HG03025 (cell line): Measurements from ENCODE around the gene TBC1D22A.

Experiments used
- ATAC-seq: cut with Tn5 transposase; IDR thresholded peaks from one replicate; pipeline ENCODE4 v1.9.1; 2021; ENCODE audit warnings: mild to moderate bottlenecking, moderate library complexity; ENCODE audit not compliant: unreplicated experiment, low FRiP score

The TBC1D22A gene

DNA sequence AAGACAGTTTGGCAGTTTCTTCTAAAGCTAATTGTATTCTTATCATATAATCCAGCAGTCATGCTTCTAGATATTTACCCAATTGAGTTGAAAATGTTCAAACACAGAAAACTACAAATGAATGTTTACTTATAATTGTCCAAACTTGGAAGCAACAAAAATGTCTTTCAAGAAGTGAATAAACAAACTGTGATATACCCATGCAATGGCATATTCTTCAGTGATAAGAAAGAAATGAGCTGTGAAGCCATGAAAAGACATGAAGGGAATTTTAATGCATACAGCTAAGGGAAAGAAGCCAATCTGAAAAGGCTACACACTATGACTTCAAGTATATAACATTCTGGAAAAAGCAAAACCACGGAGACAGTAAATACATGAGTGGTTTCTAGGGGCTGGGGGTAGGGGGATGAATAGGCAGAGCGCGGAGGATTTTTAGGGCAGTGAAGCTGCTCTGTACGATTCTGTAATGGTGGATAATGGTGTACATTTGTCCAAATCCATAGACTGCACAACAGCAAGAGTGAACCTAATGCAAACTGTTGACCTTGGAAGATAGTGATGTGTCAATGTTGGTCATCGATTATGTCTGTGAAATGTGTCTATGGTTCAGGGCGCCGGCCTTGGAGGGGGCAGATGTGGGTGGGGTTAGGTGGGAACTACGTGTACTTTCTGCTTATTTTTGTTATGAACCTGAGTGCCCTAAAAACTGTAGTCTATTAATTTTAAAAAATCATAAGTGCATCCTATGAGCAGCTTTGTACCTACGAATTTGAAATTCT, 424.9 kb downstream of the TBC1D22A start:
- no peak for ATAC-seq

DNA sequence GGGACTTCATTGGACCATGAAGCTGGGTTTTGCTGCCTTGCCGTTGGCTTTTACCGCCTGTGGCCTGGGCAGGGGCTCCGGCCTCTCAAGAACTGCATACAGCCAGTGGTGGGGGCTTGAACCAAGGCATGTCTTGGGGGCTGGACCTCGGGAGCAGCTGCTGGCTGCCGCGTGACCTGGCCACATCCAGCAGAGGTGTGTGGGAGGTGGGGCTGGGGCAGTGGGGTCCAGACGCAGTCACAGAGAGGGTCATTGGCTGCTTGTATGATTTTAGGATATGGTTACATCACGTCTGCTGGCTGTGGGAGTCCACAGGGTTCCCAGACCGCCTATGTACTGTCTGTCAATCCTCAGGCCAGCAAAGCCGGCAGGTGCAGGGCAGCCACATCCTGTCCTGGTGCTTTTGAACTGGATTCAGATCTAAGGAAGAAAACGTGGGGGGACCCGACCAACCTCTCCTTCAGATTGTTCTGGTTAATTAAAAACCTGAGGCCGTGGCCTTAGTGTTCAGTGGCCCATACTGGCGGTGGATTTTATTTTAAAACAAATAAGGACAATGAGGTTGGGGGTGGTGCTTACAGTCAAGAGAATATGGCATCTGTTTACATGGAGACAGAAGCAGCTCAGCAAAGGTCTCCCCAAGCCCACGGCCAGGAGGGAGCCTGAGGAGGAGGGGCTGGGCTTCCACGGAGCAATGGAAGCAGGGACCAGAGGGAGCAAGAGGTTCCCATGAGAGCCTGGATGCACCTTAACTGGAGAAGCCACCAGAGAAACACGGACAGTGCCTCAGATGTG, 426.0 kb downstream of the TBC1D22A start:
- no peak for ATAC-seq

DNA sequence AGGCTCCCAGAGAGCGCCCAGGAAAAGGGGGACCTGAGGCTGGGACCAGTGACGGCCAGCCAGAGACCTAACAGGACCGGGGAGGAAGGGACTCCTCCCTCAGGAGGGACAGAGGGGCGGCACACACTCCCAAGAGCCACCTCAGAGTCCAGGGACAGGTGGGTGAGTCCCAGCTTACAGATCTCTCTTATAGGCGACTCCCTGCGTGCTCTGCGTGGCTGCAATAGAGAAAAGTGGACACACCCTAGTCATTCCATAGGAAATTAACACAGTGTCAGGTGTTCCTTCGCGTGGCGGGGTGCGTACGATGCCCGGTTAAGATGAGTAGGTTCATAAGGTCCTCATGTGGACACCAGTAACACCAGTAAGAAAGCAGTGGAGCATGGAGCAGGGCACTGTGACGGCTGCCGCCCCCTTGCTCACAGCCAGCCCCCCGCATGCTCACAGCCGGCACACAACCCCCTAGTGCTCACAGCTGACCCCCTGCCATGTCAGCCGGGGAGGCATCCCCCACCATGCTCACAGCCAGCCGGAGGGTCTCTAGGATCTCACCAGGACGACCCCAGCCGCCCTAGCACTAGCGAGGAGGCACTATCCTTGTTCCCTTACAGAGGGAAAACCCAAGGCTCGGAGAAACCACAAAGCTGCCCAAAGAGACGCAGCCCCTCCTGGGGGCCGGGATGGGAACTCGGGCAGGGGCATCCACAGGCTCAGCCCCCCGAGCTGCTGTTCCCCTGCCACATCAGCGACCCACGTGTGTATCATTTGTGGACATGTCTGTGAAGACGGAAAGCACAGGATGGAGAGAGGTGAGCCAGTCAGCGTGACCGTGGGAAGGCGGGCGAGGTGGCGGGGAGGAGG, 426.8 kb downstream of the TBC1D22A start:
- no peak for ATAC-seq

DNA sequence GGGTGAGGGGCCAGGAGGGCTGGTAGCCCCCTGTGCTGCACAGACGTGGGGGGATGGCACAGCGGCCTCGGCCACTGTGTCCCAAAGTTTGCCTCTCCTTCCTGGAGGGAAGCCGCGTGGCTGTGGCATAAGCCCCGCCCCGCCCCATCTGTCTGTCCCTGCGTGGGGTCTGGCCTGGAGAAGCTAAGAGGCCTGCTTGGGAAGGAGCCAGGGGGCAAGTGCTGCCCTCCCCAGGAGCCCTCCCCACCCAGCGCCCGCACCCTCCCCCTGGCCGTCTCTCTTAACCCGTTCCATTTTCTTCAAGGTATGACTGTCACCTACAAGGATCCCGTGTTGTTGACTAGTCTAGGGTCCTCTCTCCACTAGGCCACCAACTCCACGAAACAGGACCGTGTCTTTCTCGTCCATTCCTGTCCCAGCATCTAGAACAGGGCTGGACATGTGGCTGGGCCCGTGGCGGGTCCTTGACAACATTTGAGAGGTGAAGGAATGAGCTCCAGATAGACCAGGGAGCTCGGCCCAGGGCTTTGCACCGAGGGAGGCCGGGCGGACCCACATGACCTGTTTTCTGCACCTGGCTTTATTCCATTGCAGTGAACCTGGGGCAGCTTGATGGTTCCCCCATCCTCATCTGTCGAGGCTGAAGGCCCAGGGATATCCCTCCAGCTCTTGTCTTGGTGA, 428.0 kb downstream of the TBC1D22A start:
- no peak for ATAC-seq

DNA sequence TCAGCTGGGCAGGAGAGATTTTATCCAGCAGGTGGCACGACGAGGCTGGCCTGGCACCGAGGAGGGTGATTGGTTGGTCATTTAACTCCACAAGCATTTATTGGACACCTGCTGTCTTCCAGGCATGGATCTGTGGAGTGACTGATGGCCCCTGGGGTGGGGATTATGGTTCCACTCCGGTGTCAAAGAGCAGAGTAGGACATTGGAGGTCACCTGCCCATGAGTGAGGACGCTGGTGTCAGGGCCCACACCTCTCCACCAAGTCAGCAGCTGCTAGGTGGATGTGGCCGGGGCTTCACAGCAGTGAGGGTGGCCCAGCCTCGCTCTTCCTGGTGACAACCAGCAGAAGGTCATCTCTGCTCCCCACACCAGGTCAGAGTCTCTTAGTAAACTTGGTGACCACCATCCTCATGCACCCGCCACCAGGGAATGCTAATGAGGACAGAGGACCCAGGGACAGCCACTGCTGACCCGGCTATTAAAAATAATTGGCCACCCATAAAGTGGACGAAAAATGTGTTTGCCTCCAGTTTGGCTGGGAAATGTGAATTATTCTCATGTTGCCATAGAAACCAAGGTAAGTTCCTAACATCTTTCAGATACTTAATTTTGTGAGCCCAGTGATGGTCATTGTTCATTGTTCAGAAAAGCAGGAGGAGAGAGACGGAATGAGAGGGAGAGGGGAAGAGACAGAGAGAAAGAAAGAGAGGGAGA, 428.7 kb downstream of the TBC1D22A start:
- ATAC-seq: no peak

DNA sequence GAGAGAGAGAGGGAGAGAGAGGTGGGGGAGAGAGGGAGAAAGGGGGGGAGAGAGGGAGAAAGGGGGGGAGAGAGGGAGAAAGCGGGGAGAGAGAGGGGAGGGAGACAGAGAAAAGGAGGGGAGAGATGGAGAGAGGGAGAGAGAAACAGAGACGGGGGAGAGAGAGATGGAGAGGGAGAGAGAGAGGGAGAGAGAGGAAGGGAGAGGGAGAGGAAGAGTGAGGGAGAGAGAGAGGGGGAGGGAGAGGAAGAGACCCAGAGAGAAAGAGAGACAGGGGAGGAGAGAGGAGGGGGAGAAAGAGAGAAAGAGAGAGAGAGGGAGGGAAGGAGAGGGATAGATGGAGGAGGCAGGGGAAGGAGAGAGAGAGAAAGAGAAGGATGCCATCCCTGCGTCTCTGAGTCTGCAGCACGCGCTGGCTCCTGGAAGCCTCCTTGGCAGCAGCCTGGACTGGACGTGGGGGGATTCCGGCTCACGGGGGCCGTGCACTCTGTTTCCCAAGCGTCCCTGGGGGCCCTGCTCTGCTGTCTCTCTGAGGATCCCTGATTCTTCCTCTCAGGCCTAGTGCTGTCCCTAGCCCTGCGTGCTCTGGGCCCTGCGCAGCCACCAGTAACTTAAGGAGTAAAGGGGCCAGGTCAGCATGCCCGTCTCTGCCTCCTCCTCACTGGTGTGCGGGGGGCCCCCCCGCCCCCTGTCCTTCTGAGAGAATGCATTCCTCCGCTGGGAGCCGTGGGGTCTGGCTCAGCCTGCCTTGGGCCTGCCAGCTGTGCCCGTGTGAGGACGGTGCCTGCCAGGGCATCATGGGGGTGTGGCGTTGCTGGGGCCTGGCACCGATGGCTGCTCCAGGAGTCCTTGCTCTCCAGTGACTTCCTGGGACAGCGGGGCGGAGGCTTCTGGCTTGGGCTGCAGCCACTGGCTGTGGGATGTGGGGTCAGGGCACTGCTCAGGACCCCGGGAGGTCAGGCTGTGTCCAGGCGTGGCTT, 429.5 kb downstream of the TBC1D22A start:
- no peak for ATAC-seq

DNA sequence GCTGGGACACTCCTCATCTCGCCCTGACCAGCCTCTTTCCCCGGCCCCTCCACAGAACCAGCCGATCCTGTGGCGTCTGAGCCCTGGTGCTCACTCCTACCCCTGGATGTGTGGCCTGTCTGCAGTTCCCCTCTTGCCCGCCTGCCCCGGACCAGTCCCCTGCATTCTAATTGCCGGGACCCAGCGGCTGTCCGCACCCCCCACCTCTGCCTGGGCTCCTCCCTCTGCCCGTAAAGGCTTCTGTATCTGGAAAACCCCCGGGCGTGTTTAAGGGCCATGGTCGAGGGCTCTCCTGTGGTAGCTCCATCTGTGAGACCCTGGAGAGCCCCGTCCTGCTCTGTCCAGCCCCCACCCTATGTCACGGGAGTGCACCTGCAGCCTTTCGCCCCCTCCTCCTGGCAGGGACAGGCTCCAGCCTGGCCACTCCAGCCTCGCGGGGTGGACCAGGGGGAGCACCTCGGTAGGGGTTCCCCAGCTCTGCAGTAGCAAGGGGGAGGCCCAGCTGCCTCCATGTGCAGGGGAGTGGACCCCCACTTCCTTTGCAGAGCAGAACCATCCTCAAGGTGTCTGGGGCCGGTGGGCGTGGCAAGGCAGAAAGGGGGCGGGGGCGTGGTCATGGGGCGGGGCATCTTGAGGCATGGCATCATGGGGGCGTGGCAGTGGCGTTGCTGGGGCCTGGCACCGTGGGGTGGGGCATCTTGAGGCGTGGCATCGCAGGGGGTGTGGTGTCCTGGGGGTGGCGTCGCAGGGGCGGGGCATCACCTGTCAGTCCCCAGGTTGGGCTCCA, 430.4 kb downstream of the TBC1D22A start:
- ATAC-seq: no peak

DNA sequence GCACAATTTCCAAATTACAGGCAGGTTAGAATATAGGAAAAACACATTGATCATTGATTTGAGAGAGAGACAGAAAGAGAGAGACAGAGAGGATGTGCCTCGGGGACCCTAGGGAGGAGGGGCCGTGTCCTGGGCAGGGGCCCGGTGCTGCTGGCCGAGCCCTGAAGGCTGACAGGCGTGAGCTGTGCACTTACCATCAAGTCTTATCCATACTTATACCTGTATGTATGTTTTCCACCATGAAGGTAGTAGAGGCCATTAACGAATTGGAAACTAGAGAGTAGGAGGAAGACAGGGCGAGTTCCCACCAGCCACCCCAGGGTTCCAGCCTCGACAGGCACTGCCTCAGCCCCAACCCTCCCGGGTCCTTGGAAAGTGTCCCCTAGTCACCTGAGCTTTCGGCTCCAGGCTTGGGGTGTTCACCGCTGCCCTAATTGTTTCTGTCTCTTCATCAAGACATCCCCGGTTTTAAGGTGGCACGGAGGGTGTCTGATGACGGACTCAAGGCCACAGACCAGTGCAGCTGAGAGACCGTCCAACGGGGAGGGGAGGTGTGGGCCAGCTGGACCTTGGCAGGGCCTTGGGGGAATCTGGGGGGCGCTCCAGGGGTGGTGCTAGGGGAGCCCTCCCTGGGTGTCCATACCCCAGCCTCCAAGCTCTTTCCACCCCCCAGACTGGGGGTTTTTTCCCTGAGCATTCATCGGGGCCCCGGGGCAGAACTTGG, 431.3 kb downstream of the TBC1D22A start:
- no peak for ATAC-seq

DNA sequence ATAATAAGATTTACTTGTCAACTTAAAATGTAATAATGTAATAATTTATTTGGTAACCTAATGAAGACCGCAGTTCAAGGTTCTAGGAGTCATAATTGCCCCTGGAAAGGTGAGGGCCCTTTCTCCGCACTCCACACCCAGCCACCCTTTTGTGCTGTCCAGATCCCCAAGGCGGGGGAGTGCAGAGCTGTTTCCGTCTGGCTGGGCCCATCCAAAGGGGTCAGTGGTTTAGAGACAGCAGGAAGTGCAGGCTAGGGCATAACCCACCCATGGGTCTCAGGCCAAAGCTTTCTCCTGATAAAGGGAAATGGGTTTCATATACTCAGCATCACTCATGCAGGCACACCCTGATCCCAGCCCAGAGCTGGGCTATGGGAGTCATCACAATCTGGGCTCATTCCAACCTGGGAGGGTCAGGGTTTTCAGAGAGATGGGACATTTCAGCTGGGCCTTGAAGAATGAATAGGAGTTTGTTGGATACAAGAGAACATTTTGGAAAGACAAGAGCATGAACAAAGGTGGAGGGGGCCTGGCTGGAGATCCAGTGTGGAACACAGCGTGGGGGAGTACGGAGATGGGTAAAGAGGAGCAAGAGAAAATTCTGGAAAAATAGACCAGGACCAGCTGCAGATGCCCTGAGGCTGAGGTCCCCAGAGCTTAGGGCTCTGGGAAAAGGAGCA, 432.2 kb downstream of the TBC1D22A start:
- ATAC-seq: no peak

DNA sequence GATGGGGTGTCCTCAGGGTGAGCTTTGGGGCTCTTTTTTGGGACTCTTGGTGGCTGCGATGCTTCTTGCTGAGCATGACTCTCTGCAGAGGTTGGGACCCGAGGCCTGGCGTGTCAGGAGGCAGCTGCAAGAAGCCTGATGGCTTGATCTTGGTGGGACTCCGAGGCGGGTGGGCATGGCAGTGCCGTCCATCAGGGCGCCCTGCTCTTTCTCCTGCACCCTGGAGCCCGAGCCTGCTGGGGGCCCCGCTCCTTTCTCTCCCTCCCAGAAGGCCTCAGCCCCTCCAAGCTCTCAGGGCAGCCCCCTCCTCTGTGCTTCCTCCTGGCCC, 432.7 kb downstream of the TBC1D22A start:
- no peak for ATAC-seq

DNA sequence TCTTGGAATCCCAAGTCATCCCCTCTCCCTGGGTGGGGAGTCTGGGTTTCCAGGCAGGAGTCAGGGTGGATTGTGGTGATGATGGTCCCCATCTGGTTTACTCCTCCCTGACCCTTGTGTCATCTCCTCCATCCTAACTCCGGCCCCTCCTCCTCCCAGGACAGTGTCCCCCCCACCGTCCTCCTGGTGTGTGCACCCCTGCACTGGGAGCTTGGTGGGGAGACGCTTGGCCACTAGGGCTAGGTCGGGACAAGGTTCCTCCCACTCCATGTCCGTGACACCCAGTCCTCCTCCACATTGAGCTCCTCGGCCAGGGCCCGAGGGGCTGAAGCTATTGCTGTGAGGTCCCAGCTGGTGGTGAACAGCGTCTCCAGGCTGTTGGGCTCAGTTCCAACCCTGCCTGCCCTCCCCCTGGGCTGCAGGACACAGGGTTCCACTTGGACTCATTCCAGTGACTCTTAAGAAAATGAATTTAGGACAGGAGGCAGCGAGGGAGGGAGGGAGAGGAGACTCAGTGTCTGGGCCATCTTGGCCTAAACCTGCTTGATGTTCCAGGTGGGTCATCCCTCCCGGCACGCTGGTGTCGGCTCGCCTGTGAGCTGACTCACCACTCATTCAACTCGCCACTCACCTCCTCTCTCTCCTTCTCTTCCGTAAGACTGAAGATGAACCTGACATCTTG, 433.2 kb downstream of the TBC1D22A start:
- ATAC-seq: no peak

DNA sequence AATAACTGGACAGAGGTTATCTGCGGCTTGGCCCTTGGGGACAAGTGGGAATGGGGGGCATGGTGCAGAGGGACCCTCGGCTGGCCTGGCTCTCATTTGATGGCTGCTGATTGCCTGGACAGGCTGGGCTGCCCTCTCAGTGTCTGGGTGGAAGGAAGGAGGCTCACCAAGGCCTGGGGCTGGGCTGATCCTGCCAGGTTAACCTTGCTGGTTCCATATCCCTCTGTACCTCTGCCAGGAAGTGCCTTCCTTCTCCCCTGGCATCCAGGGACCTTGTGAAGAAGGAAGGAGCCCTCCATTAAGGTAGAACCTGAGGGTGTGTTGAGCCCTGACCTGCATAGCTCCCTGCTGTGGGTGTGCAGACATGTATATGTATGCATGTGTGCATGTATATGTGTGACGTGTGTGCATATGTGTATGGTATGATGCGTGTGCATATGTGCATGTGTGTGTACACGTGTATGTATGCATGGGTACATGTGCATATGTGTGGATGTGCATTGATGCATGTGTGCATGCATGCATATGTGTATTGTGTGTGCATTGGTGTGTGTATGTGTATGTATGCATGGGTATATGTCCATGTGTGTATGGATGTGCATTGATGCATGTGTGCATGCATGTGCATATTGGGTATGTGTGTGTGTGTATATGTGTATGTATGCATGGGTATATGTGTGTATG, 433.9 kb downstream of the TBC1D22A start:
- ATAC-seq: no peak

DNA sequence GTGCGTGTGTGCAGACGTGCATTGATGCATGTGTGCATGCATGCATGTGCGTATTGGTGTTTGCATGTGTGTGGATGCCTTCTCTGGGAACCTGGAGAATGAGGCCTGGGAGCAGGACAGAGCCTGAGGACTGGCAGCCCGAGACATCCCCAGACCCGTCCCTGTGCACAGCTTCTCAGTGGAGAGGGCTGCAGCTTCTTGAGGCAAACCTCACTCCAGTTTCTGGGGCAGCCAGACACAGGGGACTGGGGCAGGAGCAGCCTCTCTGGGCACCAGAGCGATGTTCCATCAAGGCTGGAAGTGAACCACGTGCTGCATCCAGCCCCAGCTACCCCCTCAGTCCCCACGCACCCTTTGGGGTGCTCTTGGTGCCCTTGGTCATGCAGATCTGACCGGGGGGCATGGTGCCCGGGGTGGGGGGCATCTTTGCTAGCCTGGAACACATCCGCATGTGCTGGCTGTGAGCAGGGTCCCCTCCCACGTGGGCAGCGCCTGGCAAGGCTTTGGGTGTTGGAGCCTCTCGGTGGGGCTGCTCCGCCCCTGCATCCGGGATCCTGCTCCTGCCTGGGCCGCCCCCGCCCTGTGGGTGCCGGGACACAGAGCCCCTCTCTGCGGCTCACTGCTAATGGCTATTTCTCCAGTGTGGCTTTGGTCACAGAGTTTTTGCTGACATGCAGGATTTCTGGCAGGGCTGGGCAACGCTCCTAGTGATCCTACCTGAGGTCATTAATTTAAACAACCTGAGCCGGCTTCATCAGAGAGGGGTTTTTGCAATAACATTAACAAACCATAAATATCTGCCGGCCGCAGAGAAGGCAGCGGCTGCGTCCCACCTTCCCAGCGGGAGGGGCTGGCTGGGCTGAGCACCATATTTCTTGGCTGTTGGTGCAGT, 434.7 kb downstream of the TBC1D22A start:
- no peak for ATAC-seq

DNA sequence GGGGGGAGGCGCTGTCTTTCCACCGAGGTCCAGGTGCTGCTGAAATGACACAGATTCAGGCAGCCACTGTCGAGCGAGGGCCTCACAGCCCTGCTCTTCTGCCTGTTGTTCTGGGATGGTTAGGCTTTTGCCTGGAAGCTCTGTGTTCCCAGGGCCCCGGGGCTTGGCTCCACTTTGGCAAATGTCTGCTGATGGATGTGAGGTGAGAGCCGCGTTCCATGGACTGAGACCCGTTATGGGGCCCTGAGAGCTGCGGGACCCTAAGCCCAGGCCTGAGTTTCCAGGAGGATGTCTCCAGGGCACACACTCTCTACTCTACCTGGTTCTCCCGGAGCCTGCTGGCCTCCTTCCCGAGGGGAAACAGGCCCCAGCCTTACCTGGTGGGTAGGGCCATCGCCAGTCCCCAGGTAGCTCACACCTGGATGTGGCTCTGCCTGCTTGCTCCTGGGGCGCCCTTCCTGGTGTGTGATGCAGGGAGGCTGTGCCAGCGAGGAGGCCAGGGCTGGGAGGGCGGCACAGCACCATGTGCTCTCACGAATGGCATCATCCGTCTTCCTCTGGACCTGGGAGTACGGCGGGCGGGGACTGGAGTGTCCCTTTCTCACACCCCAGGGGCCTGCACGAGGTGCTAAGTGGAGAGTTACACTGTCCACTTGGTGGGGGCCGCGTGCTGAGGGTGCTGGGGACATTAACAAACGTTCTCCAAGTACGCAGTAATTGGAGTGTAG, 435.5 kb downstream of the TBC1D22A start:
- no peak for ATAC-seq
